ENCODE data around the gene NIPAL4.

- no peak for TF ChIP-seq CTCF (IDR thresholded peaks at IDR 0.05; ENCODE audit: low read length)
- TF ChIP-seq EZH2 (IDR thresholded peaks at IDR 0.05; ENCODE audit: borderline replicate concordance, low read length): no peak
Observed at GRCh38 chr5:157479166-157479565, 19.2 kb downstream of the NIPAL4 start.

All from OCI-LY1 (cell line).